Thyroid gland (tissue), 4 donors: ENCODE data around the gene SP100.

Experiments
- CTCF ChIP-seq, 6 experiments: fragments of 200-600 bp in 3 of 6; fragments of 450-650 bp in 3 of 6; sonication (generic) in 3 of 6; IDR thresholded peaks; one replicate each; pipeline ENCODE4 v1.5.1; 2016 to 2019; ENCODE audit warnings: antibody characterized with exemption in 6 of 6, mild to moderate bottlenecking in 2 of 6, inconsistent platforms in 1 of 6, moderate library complexity in 1 of 6
- POLR2A ChIP-seq, 2 donors: fragments of 450-650 bp; IDR thresholded peaks; one replicate each; pipeline ENCODE4 v1.6.1; 2017; ENCODE audit warnings: antibody characterized with exemption in 2 of 2, mild to moderate bottlenecking in 2 of 2, moderate library complexity in 1 of 2

GRCh38 chr2:230425377-230425776, 9.4 kb downstream of the SP100 start:
- TF ChIP-seq CTCF (IDR thresholded peaks at IDR 0.05): no peak
- no peak for TF ChIP-seq POLR2A (IDR thresholded peaks at IDR 0.05)
